HG02571 (cell line): ENCODE measurements around the gene GPHB5.

Source experiments
- ATAC-seq: cut with Tn5 transposase; IDR thresholded peaks from one replicate; pipeline ENCODE4 v1.9.1; 2021; ENCODE audit warnings: mild to moderate bottlenecking, moderate library complexity; ENCODE audit not compliant: unreplicated experiment

GPHB5 gene

DNA sequence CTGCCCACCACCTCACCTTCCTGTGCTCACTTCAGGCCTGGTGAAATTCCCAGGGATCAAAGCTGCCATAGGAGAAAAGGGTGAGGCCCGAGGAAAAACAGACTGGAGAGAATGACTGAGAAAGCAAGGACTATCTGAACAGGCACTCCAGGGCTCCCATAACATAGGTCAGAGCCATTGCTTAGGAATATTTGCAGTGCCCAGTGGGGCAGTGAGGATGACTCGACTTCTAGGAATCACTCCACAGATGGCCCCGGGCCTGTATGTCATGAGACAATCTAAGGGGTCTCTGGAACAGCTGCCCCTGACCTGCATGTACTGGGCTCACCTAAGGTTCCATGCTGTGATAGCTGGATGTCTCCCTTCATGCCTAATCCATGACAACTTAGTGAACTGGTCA lies 51.6 kb downstream of the GPHB5 start:
- no peak for ATAC-seq

GRCh38 chr14:63266106-63266505 lies 52.6 kb downstream of the GPHB5 start:
- no peak for ATAC-seq
